Uterus (tissue), 2 donors: Measurements from ENCODE around the gene ASB5.

ENCODE experiments used
- POLR2A ChIP-seq, 2 donors: fragments of 450-650 bp; IDR thresholded peaks; one replicate each; pipeline ENCODE4 v1.6.1; 2016; ENCODE audit warnings: antibody characterized with exemption in 2 of 2, mild to moderate bottlenecking in 1 of 2, moderate library complexity in 1 of 2
- TF ChIP-seq, protein P1 (sequence below), 4 experiments: fragments of 200-600 bp in 2 of 4; fragments of 450-650 bp in 2 of 4; sonication (generic) in 2 of 4; IDR thresholded peaks; one replicate each; pipeline ENCODE4 v1.5.1; 2016 to 2019; ENCODE audit warnings: antibody characterized with exemption in 4 of 4, mild to moderate bottlenecking in 2 of 4, moderate library complexity in 1 of 4

- TF ChIP-seq, protein P1, sequence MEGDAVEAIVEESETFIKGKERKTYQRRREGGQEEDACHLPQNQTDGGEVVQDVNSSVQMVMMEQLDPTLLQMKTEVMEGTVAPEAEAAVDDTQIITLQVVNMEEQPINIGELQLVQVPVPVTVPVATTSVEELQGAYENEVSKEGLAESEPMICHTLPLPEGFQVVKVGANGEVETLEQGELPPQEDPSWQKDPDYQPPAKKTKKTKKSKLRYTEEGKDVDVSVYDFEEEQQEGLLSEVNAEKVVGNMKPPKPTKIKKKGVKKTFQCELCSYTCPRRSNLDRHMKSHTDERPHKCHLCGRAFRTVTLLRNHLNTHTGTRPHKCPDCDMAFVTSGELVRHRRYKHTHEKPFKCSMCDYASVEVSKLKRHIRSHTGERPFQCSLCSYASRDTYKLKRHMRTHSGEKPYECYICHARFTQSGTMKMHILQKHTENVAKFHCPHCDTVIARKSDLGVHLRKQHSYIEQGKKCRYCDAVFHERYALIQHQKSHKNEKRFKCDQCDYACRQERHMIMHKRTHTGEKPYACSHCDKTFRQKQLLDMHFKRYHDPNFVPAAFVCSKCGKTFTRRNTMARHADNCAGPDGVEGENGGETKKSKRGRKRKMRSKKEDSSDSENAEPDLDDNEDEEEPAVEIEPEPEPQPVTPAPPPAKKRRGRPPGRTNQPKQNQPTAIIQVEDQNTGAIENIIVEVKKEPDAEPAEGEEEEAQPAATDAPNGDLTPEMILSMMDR (IDR thresholded peaks at IDR 0.05), result no peak
- TF ChIP-seq POLR2A (IDR thresholded peaks at IDR 0.05), result no peak
These were observed 10.9 kb downstream of the ASB5 start for GRCh38 chr4:176258135-176258534.
